ENCODE results near the gene ZNF784.

- no peak for TF ChIP-seq POLR2A (IDR thresholded peaks at IDR 0.05)
- TF ChIP-seq CTCF (IDR thresholded peaks at IDR 0.05), result no peak
These were observed 45.3 kb downstream of the ZNF784 start for GRCh38 chr19:55578761-55579747.

Data from lower leg skin (tissue), 3 donors.